CD4-positive, alpha-beta T cell treated with Interleukin-21 for 1 hour (primary cell): ENCODE measurements around the gene PDXP.
"Not testable (repeated sequence)": the region's sequence is repeated elsewhere in the genome, so short reads cannot be mapped to it uniquely, and the experiment has no call there.

ENCODE experiments used
- DNase-seq: peaks from one replicate; pipeline ENCODE4 v3.0.0-alpha.2; 2020

The PDXP gene

GRCh38 chr22:37650463-37651136 lies 7.9 kb upstream of the PDXP start:
- DNase-seq: no peak

DNA sequence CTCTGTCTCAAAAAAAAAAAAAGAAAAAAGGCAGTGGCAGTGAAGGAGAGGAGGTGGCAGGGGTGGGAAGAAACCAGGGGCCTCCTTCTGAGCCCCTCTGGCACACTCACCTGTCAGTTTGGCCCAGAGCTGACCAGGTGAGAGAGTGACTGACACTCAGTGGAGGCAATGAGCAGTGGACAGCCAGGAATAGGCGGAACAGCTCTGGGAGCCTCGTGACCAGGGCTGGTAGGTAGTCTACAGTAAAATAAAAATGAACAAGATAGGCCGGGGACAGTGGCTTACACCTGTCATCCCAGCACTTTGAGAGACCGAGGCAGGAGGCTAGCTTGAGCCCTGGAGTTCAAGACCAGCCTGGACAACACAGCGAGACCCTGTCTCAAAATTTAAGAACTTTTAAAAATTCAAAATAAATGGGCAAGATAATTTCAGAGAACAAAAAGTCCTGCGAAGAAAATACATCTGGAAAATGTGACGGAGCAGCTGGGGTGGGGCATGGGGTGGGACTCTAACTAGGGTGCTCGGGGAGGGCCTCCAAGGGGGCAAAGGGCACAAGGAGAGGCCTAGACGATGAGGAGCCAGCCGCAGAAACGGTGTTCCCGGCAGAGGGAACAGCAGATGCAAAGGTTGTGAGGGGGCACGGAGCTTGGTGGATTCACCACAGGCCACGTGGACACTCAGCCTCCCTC lies 3.8 kb upstream of the PDXP start:
- no peak for DNase-seq

- DNase-seq: no peak
Observed at GRCh38 chr22:37655252-37655563, 3.3 kb upstream of the PDXP start.

DNA sequence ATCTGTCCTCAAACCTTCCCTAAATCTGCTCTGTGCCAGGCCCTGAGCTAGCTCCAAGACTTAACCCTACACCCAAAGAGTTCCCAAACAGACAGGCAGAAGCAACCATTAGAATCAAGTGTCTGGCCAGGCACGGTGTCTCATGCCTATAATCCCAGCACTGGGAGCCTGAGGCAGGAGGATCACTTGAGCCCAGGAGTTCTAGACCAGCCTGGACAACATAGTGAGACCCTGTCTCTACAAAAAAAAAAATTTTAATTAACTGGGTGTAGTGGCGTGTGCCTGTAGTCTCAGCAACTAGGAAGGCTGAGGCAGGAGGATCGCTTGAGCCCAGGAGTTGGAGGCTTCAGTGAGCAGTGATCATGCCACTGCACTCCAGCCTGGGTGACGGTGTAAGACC lies 1.9 kb upstream of the PDXP start:
- not testable (repeated sequence) for DNase-seq

- no peak for DNase-seq
Observed at GRCh38 chr22:37657590-37658132, 862 bp upstream of the PDXP start.

- DNase-seq: no peak
Observed at GRCh38 chr22:37659066-37659896, 758 bp downstream of the PDXP start.

GRCh38 chr22:37659897-37660708 lies 1.6 kb downstream of the PDXP start:
- no peak for DNase-seq

- DNase-seq: no peak
Observed at GRCh38 chr22:37660709-37661045, 2.2 kb downstream of the PDXP start.

- peak; percentile 52 for DNase-seq
Observed at GRCh38 chr22:37661160-37661924, 2.8 kb downstream of the PDXP start.

- DNase-seq: no peak
Observed at GRCh38 chr22:37662039-37662438, 3.5 kb downstream of the PDXP start.

- no peak for DNase-seq
Observed at GRCh38 chr22:37663521-37664140, 5.1 kb downstream of the PDXP start.

GRCh38 chr22:37664249-37665101 lies 6.0 kb downstream of the PDXP start:
- DNase-seq: no peak

DNA sequence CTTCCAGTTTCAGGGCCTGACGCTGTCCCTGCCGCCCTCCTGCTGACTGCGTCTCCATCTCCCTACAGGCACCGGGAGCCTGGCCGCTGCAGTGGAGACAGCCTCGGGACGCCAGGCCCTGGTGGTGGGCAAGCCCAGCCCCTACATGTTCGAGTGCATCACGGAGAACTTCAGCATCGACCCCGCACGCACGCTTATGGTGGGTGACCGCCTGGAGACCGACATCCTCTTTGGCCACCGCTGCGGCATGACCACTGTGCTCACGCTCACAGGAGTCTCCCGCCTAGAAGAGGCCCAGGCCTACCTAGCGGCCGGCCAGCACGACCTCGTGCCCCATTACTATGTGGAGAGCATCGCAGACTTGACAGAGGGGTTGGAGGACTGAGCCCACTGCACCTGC lies 7.0 kb downstream of the PDXP start:
- no peak for DNase-seq

GRCh38 chr22:37669586-37669985 lies 11.1 kb downstream of the PDXP start:
- DNase-seq: no peak

DNA sequence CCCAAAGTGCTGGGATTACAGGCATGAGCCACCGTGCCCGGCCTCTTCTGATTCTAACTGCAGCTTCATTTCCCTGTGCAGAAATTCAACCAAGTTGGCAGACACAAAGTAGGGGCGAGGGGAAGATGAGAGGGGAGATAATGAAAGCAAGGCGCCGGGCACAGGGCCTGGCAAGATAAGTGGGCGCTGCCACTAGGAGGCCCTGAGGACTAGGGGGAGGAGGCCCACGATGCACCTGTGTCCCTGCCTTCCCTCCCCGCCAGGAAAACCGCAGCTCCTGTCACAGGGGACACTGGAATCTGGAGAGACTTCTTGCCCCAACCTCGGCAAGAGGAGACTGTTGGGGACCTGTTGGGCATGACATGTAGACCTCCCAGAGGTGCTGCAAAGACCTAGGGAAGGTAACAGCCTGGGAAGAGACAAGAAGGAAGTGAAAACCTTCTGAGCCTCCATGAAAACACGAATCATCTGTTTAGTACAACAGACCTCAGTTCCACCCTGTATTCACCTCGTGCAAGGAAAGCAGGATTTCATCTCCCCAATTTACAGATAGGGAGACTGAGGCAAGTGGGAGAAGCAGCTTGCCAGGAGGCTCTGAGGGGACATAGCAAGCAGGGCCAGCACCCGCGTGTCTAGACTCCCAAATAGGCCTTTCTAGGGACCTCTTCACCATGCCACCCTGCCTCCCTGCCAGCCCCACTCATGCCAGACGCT lies 13.8 kb downstream of the PDXP start:
- no peak for DNase-seq

- DNase-seq: no peak
Observed at GRCh38 chr22:37672920-37673455, 14.5 kb downstream of the PDXP start.

DNA sequence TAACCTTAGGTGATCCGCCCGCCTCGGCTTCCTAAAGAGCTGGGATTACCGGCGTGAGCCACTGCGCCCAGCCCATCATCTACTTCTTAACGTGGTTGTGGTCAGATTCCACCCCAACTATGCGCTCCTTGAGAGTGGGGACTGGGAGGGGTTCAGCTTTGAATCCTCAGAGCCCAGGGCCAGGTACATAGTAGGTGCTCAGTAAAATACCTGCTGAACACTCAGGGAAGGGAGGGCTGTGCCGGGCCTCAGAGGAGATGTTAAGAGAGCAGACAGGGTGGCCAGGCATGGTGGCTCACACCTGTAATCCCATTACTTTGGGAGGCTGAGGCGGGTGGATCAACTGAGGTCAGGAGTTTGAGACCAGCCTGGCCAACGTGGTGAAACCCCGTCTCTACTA lies 15.7 kb downstream of the PDXP start:
- DNase-seq: no peak

- DNase-seq: peak; percentile 73
Observed at GRCh38 chr22:37674951-37675929, 16.7 kb downstream of the PDXP start, which contains the start of gene LGALS1. Gene LGALS1 (plus strand): TSS chr22:37675636. CDS start chr22:37675703, 67 bp downstream.
